Subcutaneous preadipocyte (primary cell): ENCODE data around the gene NUMB. TPM values are rescaled to one million over a fixed set of nuclear protein-coding genes. Genes with fewer than 3 reads are reported as not detected.

Experiments used
- small RNA-seq: library from RNA; depleted of rRNA; stranded (forward); fragments of <200 nt; gene quantifications from one replicate; pipeline ENCODE3, GENCODE V24; 2012
- total RNA-seq: library from RNA; depleted of rRNA; stranded (reverse); fragments of >200 nt; gene quantifications from 2 replicates; pipeline ENCODE4 v1.2.3, GENCODE V29; 2012

Gene NUMB
- total RNA-seq = 44.1 and 59.8 TPM in 2 replicates

GRCh38 chr14:73458183-73458976 lies at the start of gene NUMB:
Gene NUMB, minus strand, starts transcription at chr14:73458546. Its CDS starts 102,795 bp downstream, at chr14:73355751.

GRCh38 chr14:73237219-73237785 lies 221.0 kb downstream of the NUMB start, which contains the start of gene PAPLN:
Gene PAPLN, plus strand, starts transcription at chr14:73237506. Its CDS starts 2,273 bp downstream, at chr14:73239779.

Small RNA genes lying within 50 kb of the gene (small RNA-seq; reads per million reads assigned to genes)
- not detected for gene RNU6-419P

Other genes starting within 250 kb of the NUMB start
- 4.8 and 8.0 TPM in 2 replicates for gene PAPLN, start 221.0 kb downstream of the NUMB start, total RNA-seq
- 19.8 and 25.2 TPM in 2 replicates for gene RIOX1, start 32.4 kb upstream of the NUMB start, total RNA-seq
- 3.7 and 7.0 TPM in 2 replicates for gene ACOT1, start 78.6 kb upstream of the NUMB start, total RNA-seq
- gene HEATR4, start 100.4 kb upstream of the NUMB start, total RNA-seq = under 0.01 TPM in 1 of 2 replicates, not detected in the other
- gene ACOT2, start 110.7 kb upstream of the NUMB start, total RNA-seq = 22.5 and 27.2 TPM in 2 replicates
- gene ACOT4, start 133.3 kb upstream of the NUMB start, total RNA-seq = 0.20 and 0.73 TPM in 2 replicates
- gene ACOT6, start 154.0 kb upstream of the NUMB start, total RNA-seq = not detected in 2 replicates
- gene DNAL1, start 186.4 kb upstream of the NUMB start, total RNA-seq = 5.1 and 5.9 TPM in 2 replicates